ENCODE results near the gene ATP6V0C.

- TF ChIP-seq CTCF (optimal IDR thresholded peaks at IDR 0.05 in 1 of 3, IDR thresholded peaks at IDR 0.05 in 1 of 3, conservative IDR thresholded peaks at IDR 0.05 in 1 of 3; ENCODE audit: extremely low read depth in 1 of 3, insufficient read depth in 2 of 3, low read length in 3 of 3): no peak
- no peak for TF ChIP-seq EZH2 (IDR thresholded peaks at IDR 0.05; ENCODE audit: low read length)
Measured at GRCh38 chr16:2485811-2486507, 27.8 kb upstream of the ATP6V0C start.

Measured in keratinocyte (primary cell).